Bronchial epithelial cell (primary cell): Measurements from ENCODE around the gene OS9. TPM values are rescaled to one million over a fixed set of nuclear protein-coding genes. Genes with fewer than 3 reads are reported as not detected.

Experiments used
- DNase-seq: peaks from one replicate; pipeline ENCODE4 v3.0.0-alpha.2; 2010; ENCODE audit warnings: low read depth
- FAIRE-seq: peaks from 2 replicates; lab custom pipeline; 2011; peaks lifted over from hg19 to GRCh38; lab: Jason Lieb, UNC
- H3K27me3 ChIP-seq: 2 replicates; pipeline ENCODE4 v1.5.1; 2011; ENCODE audit warnings: low read length; ENCODE audit not compliant: control insufficient read depth, insufficient read depth
- H3K36me3 ChIP-seq: 2 replicates; pipeline ENCODE4 v1.5.1; 2011; ENCODE audit warnings: low read length; ENCODE audit not compliant: control insufficient read depth, insufficient read depth
- H3K4me3 ChIP-seq: 2 replicates; pipeline ENCODE4 v1.5.1; 2011; ENCODE audit warnings: mild to moderate bottlenecking, low read depth, low read length, control low read depth
- CTCF ChIP-seq: IDR thresholded peaks from 2 replicates; pipeline ENCODE4 v1.5.1; 2011; ENCODE audit warnings: mild to moderate bottlenecking, moderate library complexity, low read length, control low read depth, inconsistent platforms; ENCODE audit not compliant: insufficient read depth, severe bottlenecking
- total RNA-seq: library from RNA; depleted of rRNA; stranded (reverse); fragments of >200 nt; gene quantifications from 2 replicates; pipeline ENCODE4 v1.2.1, GENCODE V29; 2014

Gene OS9
- total RNA-seq, 1 donor from 2014 or later, result 405 TPM

DNA sequence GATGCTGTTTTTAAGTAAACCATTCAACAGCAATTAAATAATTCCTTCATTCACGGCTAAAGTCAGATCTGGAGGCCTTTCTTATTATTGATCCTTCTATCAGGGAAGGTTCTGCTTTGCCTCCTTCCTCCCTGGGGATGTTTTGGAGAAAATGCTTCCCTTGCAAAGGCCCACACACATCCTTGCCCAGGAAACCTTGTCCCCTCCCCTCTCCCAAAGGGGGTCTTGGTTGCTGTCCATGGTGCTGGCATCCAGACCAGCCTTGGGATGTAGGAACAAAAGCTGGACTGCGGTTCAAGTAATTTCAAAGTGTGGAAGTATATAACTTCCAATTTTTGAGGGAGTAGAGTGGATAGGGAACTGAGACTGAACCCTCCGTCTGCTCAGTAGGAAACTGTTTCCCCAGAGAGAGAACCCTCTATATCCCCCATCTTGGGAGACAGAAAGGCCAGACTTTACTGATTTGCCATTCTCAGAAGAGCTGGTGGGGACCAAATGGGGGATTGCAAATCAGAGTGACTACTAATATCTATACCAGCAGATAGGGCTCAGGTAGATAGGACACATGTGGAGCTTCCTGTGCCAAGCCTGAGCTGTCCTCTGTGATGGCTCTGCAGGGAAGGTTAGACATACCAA is 66.5 kb downstream of the OS9 start:
- no peak for TF ChIP-seq CTCF
- no peak overlapping the region for H3K4me3 ChIP-seq
- H3K36me3 ChIP-seq, result peaks cover 2% of the 10 kb centered on the region
- H3K27me3 ChIP-seq, result no peaks in the 10 kb centered on the region
- no peak for DNase-seq
- FAIRE-seq, result no peak

GRCh38 chr12:57761391-57761998 is 67.6 kb downstream of the OS9 start:
- Histone ChIP-seq H3K36me3 (peaks cover 2% of the 10 kb centered on the region), H3K27me3 (no peaks in the 10 kb centered on the region), H3K4me3 (no peak overlapping the region)
- no peak for TF ChIP-seq CTCF
- no peak for DNase-seq
- peak; percentile 50 for FAIRE-seq

- FAIRE-seq (no peak), DNase-seq (no peak)
- TF ChIP-seq CTCF, result no peak
- Histone ChIP-seq H3K27me3 (no peaks in the 10 kb centered on the region), H3K4me3 (no peak overlapping the region), H3K36me3 (peaks cover 2% of the 10 kb centered on the region)
Measured at GRCh38 chr12:57762463-57762862, 68.5 kb downstream of the OS9 start.

GRCh38 chr12:57763881-57764661 is 70.1 kb downstream of the OS9 start:
- TF ChIP-seq CTCF, result no peak
- no peak overlapping the region for H3K4me3 ChIP-seq
- FAIRE-seq, result no peak
- no peaks in the 10 kb centered on the region for H3K36me3 ChIP-seq
- DNase-seq, result no peak
- no peaks in the 10 kb centered on the region for H3K27me3 ChIP-seq

DNA sequence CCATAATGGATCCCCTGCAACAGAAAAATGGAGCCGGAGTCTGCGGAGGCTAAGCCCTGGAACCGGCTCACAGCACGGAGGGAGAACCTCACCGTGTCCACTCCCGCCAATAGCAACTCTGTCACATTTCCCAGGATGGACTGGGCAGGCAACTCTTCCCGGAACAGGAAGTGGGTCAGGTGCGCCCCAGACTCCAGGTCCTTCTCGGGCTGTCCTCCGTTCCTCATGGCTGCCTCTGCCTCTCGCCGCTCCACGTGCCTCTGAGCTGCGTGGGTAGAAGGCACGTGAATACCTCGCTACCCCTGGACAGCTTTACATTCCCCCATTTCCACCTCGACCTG is 70.7 kb downstream of the OS9 start:
- no peaks in the 10 kb centered on the region for H3K27me3 ChIP-seq
- FAIRE-seq, result no peak
- H3K36me3 ChIP-seq, result no peaks in the 10 kb centered on the region

More for the DNA sequence above, 70.7 kb downstream of the OS9 start:
- DNase-seq, result no peak
- TF ChIP-seq CTCF, result no peak
- H3K4me3 ChIP-seq, result peak overlapping the region; percentile 52
